Bone marrow (tissue), 2 donors: ENCODE results near the gene CACNA1D.

Experiments
- DNase-seq, 2 donors: peaks; one replicate each; lab custom pipeline; 2025; lab: John Stamatoyannopoulos, UW

CACNA1D gene

GRCh38 chr3:53787016-53787415 lies 292.6 kb downstream of the CACNA1D start:
- no peak for DNase-seq

- no peak for DNase-seq
These were observed 293.6 kb downstream of the CACNA1D start for GRCh38 chr3:53788038-53788437.

DNA sequence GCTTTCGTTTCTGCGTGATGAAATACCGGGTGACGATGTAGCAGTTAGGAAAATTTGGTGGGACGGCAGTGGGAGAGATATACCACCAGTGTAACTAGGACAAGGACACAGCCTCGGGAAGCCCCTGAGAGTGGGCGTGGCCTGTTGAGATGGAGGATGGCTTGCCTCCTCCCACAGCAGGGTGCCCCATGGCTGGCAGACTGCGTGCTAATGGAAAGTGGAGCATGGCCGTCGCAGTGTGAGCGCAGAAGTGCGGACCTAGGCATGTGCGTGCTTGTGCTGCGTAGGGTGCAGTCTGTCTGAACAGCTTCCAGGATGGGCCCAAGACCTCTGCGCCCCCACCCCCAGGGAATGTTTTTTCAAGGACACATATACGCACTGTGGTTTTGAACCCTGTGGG lies 295.0 kb downstream of the CACNA1D start:
- no peak for DNase-seq

GRCh38 chr3:53790470-53790869 lies 296.1 kb downstream of the CACNA1D start:
- no peak for DNase-seq

GRCh38 chr3:53791317-53791716 lies 296.9 kb downstream of the CACNA1D start:
- DNase-seq, result no peak

DNA sequence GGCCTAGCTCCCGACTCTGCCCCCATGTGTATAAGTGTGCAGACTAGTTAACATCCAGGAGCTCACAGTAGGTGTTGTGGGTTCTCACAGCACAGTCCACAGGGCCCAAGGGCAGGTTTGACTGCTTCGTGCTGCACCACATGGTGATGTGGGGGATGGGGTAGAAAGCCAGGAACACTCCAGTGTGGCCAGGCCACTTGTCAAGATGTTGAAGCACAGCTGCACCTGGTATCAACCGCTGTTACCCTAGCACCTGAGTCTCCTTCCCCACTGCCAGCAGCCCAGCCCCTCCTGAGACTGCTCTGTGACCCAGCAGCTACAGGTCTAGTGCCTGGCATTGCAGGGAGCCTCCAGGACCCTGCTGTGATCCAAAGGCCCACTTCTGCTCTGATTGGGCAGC lies 298.5 kb downstream of the CACNA1D start:
- DNase-seq, result no peak

DNA sequence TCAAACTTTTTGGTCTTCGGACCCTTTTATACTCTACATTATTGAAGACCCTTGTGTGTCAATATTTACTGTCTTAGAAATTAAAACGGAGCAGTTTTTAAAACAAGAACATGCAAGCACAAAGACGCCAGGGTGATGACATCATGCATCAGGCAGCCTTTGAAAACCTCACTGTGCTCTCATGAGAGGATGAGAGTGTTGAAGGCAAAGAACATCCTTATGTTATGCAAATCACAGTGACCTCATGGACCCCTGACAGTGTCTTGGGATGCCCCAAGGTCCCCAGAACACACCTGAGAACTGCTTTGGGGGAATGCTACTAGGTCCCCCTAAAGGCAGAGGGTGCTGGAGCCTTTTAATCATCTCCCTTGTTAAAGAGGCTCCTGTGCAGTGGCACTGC lies 300.2 kb downstream of the CACNA1D start:
- DNase-seq, result no peak

DNA sequence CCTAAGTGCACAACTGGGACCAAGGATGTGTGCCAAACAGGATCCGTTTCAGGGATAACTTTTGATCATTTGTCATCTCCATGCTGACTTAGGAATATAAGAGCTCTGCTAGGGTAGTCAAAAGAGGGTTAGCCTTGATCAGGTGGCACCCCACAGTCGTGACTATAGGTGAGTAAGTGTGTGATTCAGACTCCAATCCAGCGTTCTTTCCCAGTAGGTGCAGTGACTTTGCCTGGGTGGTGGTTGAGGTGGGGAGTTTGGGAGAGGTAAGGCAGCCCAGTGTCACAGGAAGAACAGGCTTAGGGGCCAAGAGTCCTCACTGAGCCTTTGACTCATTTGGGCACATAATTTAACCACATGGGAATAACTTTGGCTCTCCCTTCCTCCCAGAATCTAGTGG lies 300.8 kb downstream of the CACNA1D start:
- DNase-seq, result no peak

DNA sequence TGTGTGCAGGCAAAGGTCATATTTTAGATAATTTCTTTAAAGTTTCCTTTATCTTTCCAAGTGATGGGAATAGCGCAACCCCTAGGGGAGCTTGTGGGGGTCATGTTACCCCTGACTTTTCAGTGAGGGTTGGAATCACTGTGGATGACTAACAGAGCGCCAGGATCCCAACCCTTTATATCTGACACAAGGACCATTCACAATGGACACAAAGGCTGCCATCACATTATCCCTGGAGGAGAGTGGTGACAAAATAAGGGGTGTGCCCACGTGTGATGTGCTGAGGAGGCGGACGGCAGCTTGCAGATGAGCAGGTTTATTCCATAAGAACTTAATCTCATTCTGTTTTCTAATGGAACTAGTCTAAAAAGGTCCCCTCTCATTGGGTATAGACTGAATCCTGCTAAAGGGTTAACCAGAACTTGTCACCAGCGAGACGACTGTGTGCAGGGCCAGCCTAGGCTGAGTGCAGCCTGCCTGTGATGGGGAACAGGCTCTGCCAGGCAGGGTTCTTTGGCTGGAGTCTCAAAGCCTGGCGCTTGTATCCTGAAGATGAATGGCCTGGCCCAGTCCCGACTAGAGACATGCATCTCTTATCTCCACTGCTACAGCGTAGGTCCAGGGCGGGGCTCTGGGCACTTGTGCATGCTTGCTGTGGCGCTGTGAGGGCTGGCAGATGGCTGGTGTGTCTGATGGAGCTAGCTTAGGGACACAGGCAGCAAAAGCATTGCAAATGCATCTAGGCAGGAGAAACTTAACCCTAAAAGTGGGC lies 301.6 kb downstream of the CACNA1D start:
- DNase-seq, result no peak

GRCh38 chr3:53798144-53798543 lies 303.7 kb downstream of the CACNA1D start:
- DNase-seq, result no peak

DNA sequence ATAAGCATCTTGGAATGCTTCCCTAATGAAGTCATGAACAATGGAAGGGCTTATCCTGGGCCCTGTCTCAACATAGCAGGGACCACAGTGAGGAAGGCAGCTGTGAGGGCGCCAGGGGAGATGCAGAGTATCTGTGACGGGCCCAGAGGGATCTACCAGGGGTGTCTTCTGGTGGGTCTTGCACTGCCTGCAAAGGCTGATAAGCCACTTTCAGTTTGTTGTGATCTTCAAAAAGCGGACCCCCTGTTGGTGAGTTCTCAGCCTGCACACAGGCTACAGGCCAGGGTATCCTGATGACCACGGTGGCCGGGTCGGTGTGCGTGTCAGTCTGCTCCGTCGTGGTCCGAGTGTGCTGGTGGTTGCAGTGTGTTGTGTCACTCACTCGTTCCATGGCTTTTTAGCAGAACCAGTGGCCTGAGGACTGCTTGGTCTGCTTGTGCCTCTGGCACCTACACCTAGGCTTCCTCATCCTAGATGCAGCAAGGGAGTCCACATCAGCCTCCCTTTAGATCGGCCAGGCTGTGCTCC lies 305.0 kb downstream of the CACNA1D start:
- no peak for DNase-seq

DNA sequence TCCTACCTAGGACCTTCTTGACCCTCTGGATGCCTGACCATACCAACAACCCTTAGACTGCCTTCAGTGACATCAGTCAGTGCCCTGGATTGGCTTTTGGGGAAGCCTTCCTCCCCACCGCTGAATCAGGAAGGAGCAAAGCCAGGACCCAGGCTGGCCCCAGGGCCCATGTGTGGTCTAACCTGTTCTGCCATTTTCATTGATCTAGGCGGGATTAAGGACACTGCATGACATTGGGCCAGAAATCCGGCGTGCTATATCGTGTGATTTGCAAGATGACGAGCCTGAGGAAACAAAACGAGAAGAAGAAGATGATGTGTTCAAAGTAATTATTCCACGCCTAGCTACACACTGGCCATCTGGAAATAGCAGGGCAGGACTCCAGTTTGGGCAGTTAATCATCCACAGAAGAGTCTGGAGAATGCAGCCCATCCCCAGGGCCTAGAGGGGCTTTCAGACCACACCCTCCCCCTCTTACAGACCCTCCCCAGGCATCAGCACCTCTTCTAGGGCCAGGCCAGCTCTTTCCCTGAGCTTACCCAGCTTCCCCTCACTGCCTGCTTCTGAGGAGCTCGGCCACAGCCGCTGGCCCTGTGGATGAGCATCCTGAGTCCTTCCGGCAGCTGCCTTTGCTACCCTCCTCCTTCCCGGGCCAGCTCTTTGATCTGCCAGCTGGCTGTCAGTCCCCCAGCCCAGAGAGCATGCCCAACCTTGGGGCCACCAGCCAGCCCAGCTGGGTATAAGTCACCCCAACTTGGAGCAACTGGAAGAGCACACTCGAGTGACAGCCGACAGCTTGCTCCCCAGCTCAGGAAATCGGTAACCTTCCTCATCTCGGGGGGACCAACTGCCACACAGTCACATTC lies 305.9 kb downstream of the CACNA1D start:
- DNase-seq, result no peak

DNA sequence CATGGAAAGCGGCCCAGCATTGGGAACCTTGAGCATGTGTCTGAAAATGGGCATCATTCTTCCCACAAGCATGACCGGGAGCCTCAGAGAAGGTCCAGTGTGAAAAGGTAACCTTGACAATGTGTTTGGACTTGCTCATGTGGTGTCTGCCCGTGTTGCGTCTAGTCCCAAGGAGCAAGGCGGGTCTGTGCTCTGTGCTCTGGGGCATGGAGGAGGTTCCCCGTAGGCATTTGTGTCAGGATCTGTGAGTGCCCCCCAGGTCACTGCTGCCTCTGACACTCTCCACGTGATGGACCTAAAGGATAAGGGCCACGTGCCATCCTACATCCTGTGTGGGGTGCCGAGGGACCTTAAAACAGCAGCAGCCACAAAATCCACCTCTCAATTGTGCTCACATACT lies 306.9 kb downstream of the CACNA1D start:
- DNase-seq, result no peak

DNA sequence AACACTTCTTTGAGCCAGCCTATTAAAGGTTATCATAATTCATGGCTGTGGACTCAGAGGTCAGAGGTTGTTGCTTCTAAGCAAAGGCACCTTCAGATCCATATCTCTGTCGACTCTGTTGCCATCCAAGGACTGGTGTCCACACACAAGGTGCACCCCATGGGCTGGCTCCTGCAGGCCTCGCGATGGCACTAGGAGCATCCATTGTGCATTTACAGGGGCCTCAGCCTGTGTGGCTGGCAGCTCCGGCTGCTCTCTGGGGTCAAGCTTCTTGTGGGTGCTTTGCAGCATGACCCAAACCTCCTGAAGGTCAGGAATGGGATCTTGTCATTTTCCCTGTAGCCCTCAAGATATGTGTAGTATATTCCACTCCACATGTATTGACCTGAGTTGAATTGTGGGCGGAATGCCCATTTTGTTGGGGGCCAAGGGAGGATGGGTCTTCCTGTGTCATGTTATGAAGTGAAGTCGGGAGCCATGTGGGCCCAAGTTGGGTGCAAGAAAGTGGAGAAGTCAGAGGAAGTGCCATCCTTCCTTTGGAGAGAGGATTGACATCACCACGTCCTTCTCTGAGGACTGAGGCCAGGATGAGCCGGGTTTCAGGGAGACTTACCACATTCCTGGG lies 308.0 kb downstream of the CACNA1D start:
- no peak for DNase-seq

- no peak for DNase-seq
These were observed 308.9 kb downstream of the CACNA1D start for GRCh38 chr3:53803124-53803815.

DNA sequence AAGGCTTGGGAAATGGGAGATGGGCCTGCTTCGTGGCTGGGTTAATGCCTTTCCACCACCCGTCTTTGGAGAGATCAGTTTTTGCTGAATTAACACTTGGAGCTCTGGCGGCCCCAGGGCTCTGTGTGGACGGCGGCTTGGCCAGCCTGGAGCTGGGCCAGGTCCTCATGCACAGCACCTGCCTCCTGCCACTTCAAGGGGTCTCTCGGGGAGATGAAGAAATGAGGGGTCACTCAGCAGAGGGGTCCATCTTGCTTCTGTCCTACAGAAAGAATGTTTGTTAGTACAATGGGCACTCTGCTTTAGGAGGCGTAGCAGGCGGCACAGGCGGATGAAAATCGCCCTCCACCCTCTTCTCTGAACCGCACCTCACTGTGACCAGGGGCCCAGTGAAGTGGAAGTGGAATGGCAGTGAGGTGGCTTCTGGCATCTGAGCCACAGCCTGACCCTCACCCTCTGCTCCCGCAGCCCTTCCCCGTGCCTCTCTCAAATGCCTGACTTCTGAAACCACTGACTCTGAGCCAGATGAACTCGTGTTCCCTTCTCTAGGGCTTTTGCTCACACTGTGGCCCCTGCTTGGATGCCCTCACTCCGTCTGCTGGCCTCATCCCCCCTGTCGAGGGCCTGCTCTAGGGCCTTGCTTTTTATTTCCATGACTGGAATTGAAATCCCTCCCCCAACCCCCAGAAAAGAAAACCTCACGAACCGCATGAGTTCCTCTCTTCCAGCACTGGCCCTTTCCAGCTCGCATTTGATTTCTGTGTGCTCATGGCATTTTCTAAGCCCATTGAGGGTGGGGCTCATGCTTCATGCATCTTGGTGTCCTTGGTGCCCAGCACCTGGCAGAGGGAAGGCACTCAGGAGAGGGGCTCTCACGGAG lies 309.6 kb downstream of the CACNA1D start:
- DNase-seq, result no peak

GRCh38 chr3:53804697-53805462 lies 310.5 kb downstream of the CACNA1D start:
- no peak for DNase-seq

GRCh38 chr3:53805463-53806159 lies 311.2 kb downstream of the CACNA1D start:
- DNase-seq, result no peak
